GM12878 (cell line): Measurements from ENCODE around the gene CCDC78. TPM values are rescaled to one million over a fixed set of nuclear protein-coding genes. Genes with fewer than 3 reads are reported as not detected.
A peak's percentile ranks its signal among the peaks of the same experiment; 100 is the strongest.

Experiments used
- ATAC-seq: fragments of 200-7000 bp; cut with Tn5 transposase; 3 replicates; pipeline ENCODE4 v1.9.1; 2020; ENCODE audit warnings: mild to moderate bottlenecking, moderate library complexity
- BruUV-seq: library from RNA; stranded (reverse); fragments of 400-500 nt; replicated peaks from 2 replicates; lab custom pipeline; 2021; lab: Mats Ljungman, UMichigan
- CTCF ChIA-PET: fragments of 300-600 bp; sonication (Branson Sonifier 250); formaldehyde crosslinking; extraction: SDS; loops from one replicate; lab custom pipeline; 2021; ENCODE audit warnings: inconsistent platforms; lab: Yijun Ruan, JAX
- POLR2A ChIA-PET: fragments of 350-600 bp; formaldehyde crosslinking; extraction: SDS; loops from one replicate; lab custom pipeline; 2021; ENCODE audit warnings: inconsistent platforms; lab: Charles Lee
- RAD21 ChIA-PET: fragments of 300-600 bp; sonication (Branson Sonifier 250); formaldehyde crosslinking; loops from one replicate; lab custom pipeline; 2023; ENCODE audit warnings: antibody characterized with exemption; ENCODE audit not compliant: unreplicated experiment; lab: Charles Lee
- SMC1A ChIA-PET: fragments of 300-600 bp; sonication (Branson Sonifier 250); formaldehyde crosslinking; loops from one replicate; lab custom pipeline; 2023; ENCODE audit not compliant: unreplicated experiment, uncharacterized antibody; lab: Charles Lee
- DNase-seq: peaks from one replicate; pipeline ENCODE4 v3.0.0-alpha.2; 2011; ENCODE audit warnings: low read depth, low spot score
- FAIRE-seq: peaks from 3 replicates; lab custom pipeline; 2011; peaks lifted over from hg19 to GRCh38; lab: Jason Lieb, UNC
- H2AFZ ChIP-seq: 2 replicates; pipeline ENCODE4 v1.6.0; 2011; ENCODE audit warnings: low read depth, low read length, control low read depth; ENCODE audit not compliant: control insufficient read depth
- H3K27ac ChIP-seq: 2 replicates; pipeline ENCODE4 v1.5.1; 2011; ENCODE audit warnings: control low read depth; ENCODE audit not compliant: control insufficient read depth, insufficient read depth
- H3K27me3 ChIP-seq, 2 experiments: replicated peaks in 1 of 2; 2 replicates each; pipeline versions ENCODE4 v1.6.0 to v1.6.1; 2011; ENCODE audit warnings: low read length in 1 of 2; ENCODE audit not compliant: control insufficient read depth in 2 of 2, insufficient read depth in 2 of 2
- H3K36me3 ChIP-seq, 2 experiments: 2 replicates each; pipeline ENCODE4 v1.5.1; 2011; ENCODE audit warnings: low read length in 1 of 2; ENCODE audit not compliant: control insufficient read depth in 2 of 2, insufficient read depth in 2 of 2
- H3K4me1 ChIP-seq: 2 replicates; pipeline ENCODE4 v1.6.1; 2011; ENCODE audit warnings: mild to moderate bottlenecking, low read length, moderate library complexity, mixed read lengths; ENCODE audit not compliant: control insufficient read depth, insufficient read depth
- H3K4me2 ChIP-seq: 2 replicates; pipeline ENCODE4 v1.6.0; 2011; ENCODE audit warnings: control low read depth; ENCODE audit not compliant: control insufficient read depth, insufficient read depth
- H3K4me3 ChIP-seq: fragments of 200-600 bp; sonication (generic); 2 replicates; pipeline ENCODE4 v1.5.1; 2016
- H3K79me2 ChIP-seq: 2 replicates; pipeline ENCODE4 v1.6.0; 2011; ENCODE audit warnings: low read length; ENCODE audit not compliant: control insufficient read depth, insufficient read depth
- H3K9ac ChIP-seq: 2 replicates; pipeline ENCODE4 v1.8.0; 2011; ENCODE audit warnings: low read length, control low read depth, mixed read lengths; ENCODE audit not compliant: control insufficient read depth, insufficient read depth
- H3K9me3 ChIP-seq: replicated peaks from 3 replicates; pipeline ENCODE4 v1.5.1; 2011; ENCODE audit warnings: mild to moderate bottlenecking, low read length; ENCODE audit not compliant: control insufficient read depth, insufficient read depth
- H4K20me1 ChIP-seq: 2 replicates; pipeline ENCODE4 v1.6.0; 2011; ENCODE audit not compliant: control insufficient read depth, insufficient read depth
- BCL11A ChIP-seq: IDR thresholded peaks from 2 replicates; pipeline ENCODE4 v1.6.1; 2011; ENCODE audit warnings: low read depth, low read length
- BCL3 ChIP-seq: IDR thresholded peaks from 2 replicates; pipeline ENCODE4 v1.6.1; 2011; ENCODE audit warnings: borderline replicate concordance, low read depth, mild to moderate bottlenecking, moderate library complexity, low read length; ENCODE audit not compliant: insufficient read depth, poor library complexity, severe bottlenecking
- CHD2 ChIP-seq: IDR thresholded peaks from 2 replicates; pipeline ENCODE4 v1.6.1; 2011; ENCODE audit warnings: low read depth, low read length, improper control_type of control experiment, borderline replicate concordance
- E2F8 ChIP-seq: fragments of 450-650 bp; IDR thresholded peaks from 2 replicates; pipeline ENCODE4 v1.6.1; 2018; ENCODE audit warnings: mild to moderate bottlenecking, low read depth, moderate library complexity; ENCODE audit not compliant: partially characterized antibody
- WGBS: methylation state at CpG from one replicate; pipeline ENCODE4 v1.1.6; 2016; ENCODE audit warnings: low lambda C conversion rate; ENCODE audit not compliant: insufficient replicate concordance, insufficient coverage; ENCODE audit errors: missing lambda C conversion rate; 5-methylcytosine and 5-hydroxymethylcytosine counted together
- in situ Hi-C: fragments of 300-500 bp; cut with MboI; formaldehyde crosslinking; loops from 9 replicates; pipeline ENCODE4 v1.14.3; 2018; ENCODE audit warnings: mixed read lengths
- intact Hi-C: fragments of 100-400 bp; cut with micrococcal nuclease; formaldehyde crosslinking; loops from one replicate; pipeline ENCODE4 v1.14.2; 2022; ENCODE audit not compliant: unreplicated experiment
- polyA plus RNA-seq, 11 experiments: library from polyadenylated mRNA; depleted of rRNA in 4 of 11; unstranded in 6 of 11; stranded (reverse) in 5 of 11; fragments of >200 nt; fragmentation: Nextera tagmentation in 4 of 11; fragmentation: Illumina TruSeq in 1 of 11; extraction: Ambion mirVana in 4 of 11; extraction: Trizol in 1 of 11; gene quantifications; 1 replicate in 1 of 11; 2 replicates in 10 of 11; pipeline versions ENCODE4 v1.2.1 to v1.2.3, GENCODE V29; 2011 to 2016; ENCODE audit warnings: inconsistent platforms in 2 of 11, missing spikeins in 2 of 11, low read depth in 1 of 11
- total RNA-seq, 4 experiments: library from RNA; depleted of rRNA in 3 of 4; stranded (reverse); fragments of >200 nt in 3 of 4; fragmentation: Illumina TruSeq in 1 of 4; extraction: Trizol in 1 of 4; gene quantifications; 2 replicates each; pipeline versions ENCODE4 v1.2.1 to v1.2.3, GENCODE V29; 2013 to 2021

Gene CCDC78
- total and polyA plus RNA-seq, 10 of the 15 experiments (the other 5 are each of a cell fraction or from before 2014, with no cell fraction given) = 0.10 to 26.2 (median 5.4) TPM

- Histone ChIP-seq H3K9ac (peak overlapping the region; percentile 56), H3K4me3 (peak overlapping the region; percentile 49; the same call in 1 of the 2 replicates), H3K27me3 (no peaks in the 10 kb centered on the region), H3K79me2 (peaks cover 11% of the 10 kb centered on the region), H3K36me3 (peaks cover 7 to 9% of the 10 kb centered on the region in 2 experiments; a peak in 3 of 4 replicates), H2AFZ (no peak overlapping the region), H4K20me1 (no peaks in the 10 kb centered on the region), H3K4me2 (peak overlapping the region; percentile 79), H3K4me1 (peaks cover 42% of the 10 kb centered on the region), H3K27ac (peak overlapping the region; percentile 83), H3K9me3 (no peaks in the 10 kb centered on the region)
- BruUV-seq = no TSS peak
- no peak for TF ChIP-seq BCL11A
- TF ChIP-seq E2F8 = no peak
- TF ChIP-seq BCL3 = no peak
- no peak for TF ChIP-seq CHD2
- DNase-seq = no peak
- ATAC-seq = no peak
- SMC1A ChIA-PET = interaction anchor here (1.5 kb wide), 1 partner anchor 23 kb away, joined by 3 read pairs; no protein-coding TSS in a partner anchor
- POLR2A ChIA-PET = interaction anchor here (0.9 to 7.3 kb wide), 3 partner anchors 8 to 40 kb away, joined by 3 to 60 read pairs (median 3); partner anchors contain the start of genes CCDC78 and HAGHL
- no peak for FAIRE-seq
- CTCF ChIA-PET = interaction anchor here (1.4 to 3.5 kb wide), 3 partner anchors 13 to 23 kb away, joined by 3 to 17 read pairs (median 13); partner anchors contain the start of gene ANTKMT
- RAD21 ChIA-PET = no interaction called here
- in situ Hi-C loops = no loop called here
- WGBS = 85% methylated on average over 25 of the region's 25 CpGs
- intact Hi-C loops = no loop called here
These were observed 9.0 kb upstream of the CCDC78 start for GRCh38 chr16:734981-735881.
